Endothelial cell of umbilical vein (primary cell): ENCODE results near the gene FLT1. TPM values are rescaled to one million over a fixed set of nuclear protein-coding genes. Genes with fewer than 3 reads are reported as not detected.

Experiments used
- BruUV-seq: library from RNA; stranded (reverse); fragments of 400-500 nt; replicated peaks from 2 replicates; lab custom pipeline; 2021; lab: Mats Ljungman, UMichigan
- CTCF ChIA-PET: fragments of 300-600, 350-600 bp; sonication (Branson Sonifier 250); formaldehyde crosslinking; loops from one replicate; lab custom pipeline; 2021; ENCODE audit warnings: antibody characterized with exemption, inconsistent platforms; lab: Charles Lee
- POLR2A ChIA-PET: fragments of 300-600, 350-600 bp; sonication (Branson Sonifier 250); formaldehyde crosslinking; loops from one replicate; lab custom pipeline; 2021; ENCODE audit warnings: antibody characterized with exemption, inconsistent platforms; lab: Charles Lee
- DNase-seq: peaks from one replicate; pipeline ENCODE4 v3.0.0-alpha.2; 2011; ENCODE audit warnings: low read depth, low spot score
- FAIRE-seq: peaks from 2 replicates; lab custom pipeline; 2011; peaks lifted over from hg19 to GRCh38; lab: Jason Lieb, UNC
- H2AFZ ChIP-seq: 2 replicates; pipeline ENCODE4 v1.6.0; 2012; ENCODE audit warnings: low read depth, low read length, control low read depth, inconsistent platforms
- H3K27ac ChIP-seq: 2 replicates; pipeline ENCODE4 v1.5.1; 2011; ENCODE audit warnings: low read depth, mild to moderate bottlenecking, control low read depth, low read length, moderate library complexity; ENCODE audit not compliant: insufficient read depth
- H3K27me3 ChIP-seq, 2 experiments: 2 replicates each; pipeline versions ENCODE4 v1.6.0 to v1.6.1; 2011; ENCODE audit warnings: low read length in 2 of 2, mixed read lengths in 1 of 2; ENCODE audit not compliant: control insufficient read depth in 2 of 2, insufficient read depth in 2 of 2
- H3K36me3 ChIP-seq, 2 experiments: 2 replicates in 1 of 2; 3 replicates in 1 of 2; pipeline ENCODE4 v1.5.1; 2011; ENCODE audit warnings: low read length in 2 of 2, mild to moderate bottlenecking in 1 of 2, moderate library complexity in 1 of 2; ENCODE audit not compliant: control insufficient read depth in 2 of 2, insufficient read depth in 2 of 2; ENCODE audit errors: extremely low read depth in 1 of 2
- H3K4me1 ChIP-seq: 3 replicates; pipeline ENCODE4 v1.5.1; 2011; ENCODE audit warnings: mild to moderate bottlenecking, low read length; ENCODE audit not compliant: control insufficient read depth, insufficient read depth; ENCODE audit errors: extremely low read depth
- H3K4me2 ChIP-seq: 2 replicates; pipeline ENCODE4 v1.6.1; 2011; ENCODE audit warnings: low read length, control low read depth, mixed read lengths; ENCODE audit not compliant: insufficient read depth
- H3K4me3 ChIP-seq, 3 experiments: fragments of 200-600 bp in 1 of 3; sonication (generic), shearing (Covaris generic) in 1 of 3; replicated peaks in 1 of 3; 2 replicates each; pipeline ENCODE4 v1.5.1; 2011 to 2016; ENCODE audit warnings: control low read depth in 3 of 3, low read length in 3 of 3, mild to moderate bottlenecking in 2 of 3, inconsistent platforms in 1 of 3, low read depth in 1 of 3, moderate library complexity in 1 of 3; ENCODE audit not compliant: insufficient read depth in 1 of 3
- H3K79me2 ChIP-seq: 2 replicates; pipeline ENCODE4 v1.6.0; 2012; ENCODE audit warnings: low read length, inconsistent platforms; ENCODE audit not compliant: control insufficient read depth, insufficient read depth
- H3K9ac ChIP-seq: replicated peaks from 2 replicates; pipeline ENCODE3; 2011; ENCODE audit warnings: low read length, control low read depth; ENCODE audit not compliant: insufficient read depth; ENCODE audit errors: extremely low read depth
- H3K9me1 ChIP-seq: replicated peaks from 3 replicates; pipeline ENCODE4 v1.6.0; 2011; ENCODE audit warnings: mild to moderate bottlenecking, low read length; ENCODE audit not compliant: control insufficient read depth, insufficient read depth; ENCODE audit errors: extremely low read depth
- H3K9me3 ChIP-seq: replicated peaks from 2 replicates; pipeline ENCODE4 v1.5.1; 2012; ENCODE audit warnings: low read length, inconsistent platforms; ENCODE audit not compliant: control insufficient read depth, insufficient read depth
- H4K20me1 ChIP-seq: replicated peaks from 2 replicates; pipeline ENCODE3; 2011; ENCODE audit warnings: mild to moderate bottlenecking, low read length; ENCODE audit not compliant: control insufficient read depth, insufficient read depth; ENCODE audit errors: extremely low read depth
- EZH2 ChIP-seq: IDR thresholded peaks from 2 replicates; pipeline ENCODE4 v1.6.1; 2012; ENCODE audit warnings: borderline replicate concordance, low read depth, mild to moderate bottlenecking, moderate library complexity, low read length, inconsistent platforms; ENCODE audit not compliant: severe bottlenecking
- FOS ChIP-seq: IDR thresholded peaks from 2 replicates; pipeline ENCODE4 v1.6.1; 2011; ENCODE audit warnings: mild to moderate bottlenecking, low read length, moderate library complexity, borderline replicate concordance; ENCODE audit not compliant: insufficient read depth
- GATA2 ChIP-seq: IDR thresholded peaks from 2 replicates; pipeline ENCODE4 v1.7.0; 2011; ENCODE audit warnings: low read depth, mild to moderate bottlenecking, moderate library complexity, mixed read lengths, low read length; ENCODE audit not compliant: insufficient read length, insufficient read depth
- JUN ChIP-seq: IDR thresholded peaks from 2 replicates; pipeline ENCODE4 v1.6.1; 2011; ENCODE audit warnings: borderline replicate concordance, low read depth; ENCODE audit not compliant: insufficient read length, insufficient read depth
- MYC ChIP-seq: IDR thresholded peaks from one replicate; pipeline ENCODE4 v1.6.1; 2011; ENCODE audit warnings: mild to moderate bottlenecking, low read depth, low read length
- POLR2A ChIP-seq: IDR thresholded peaks from 2 replicates; pipeline ENCODE4 v1.6.1; 2012; ENCODE audit warnings: low read depth, mild to moderate bottlenecking, control low read depth, low read length
- POLR2AphosphoS5 ChIP-seq: IDR thresholded peaks from 2 replicates; pipeline ENCODE4 v1.6.1; 2012; ENCODE audit warnings: low read depth, mild to moderate bottlenecking, control low read depth, low read length, moderate library complexity; ENCODE audit not compliant: insufficient read depth
- dilution Hi-C: fragments of 300-500 bp; cut with MboI; formaldehyde crosslinking; loops from one replicate; pipeline ENCODE4 v1.15.0; 2019; ENCODE audit warnings: low sequenced_read_pairs; ENCODE audit not compliant: extremely low pct_ligation_motif_present
- intact Hi-C: fragments of 100-400 bp; cut with micrococcal nuclease; formaldehyde crosslinking; loops from one replicate; pipeline ENCODE4 v1.10.0; 2022
- polyA plus RNA-seq, 4 experiments: library from polyadenylated mRNA; depleted of rRNA in 3 of 4; stranded (reverse) in 3 of 4; unstranded in 1 of 4; fragments of >200 nt; gene quantifications; 2 replicates each; pipeline versions ENCODE4 v1.2.1 to v1.2.3, GENCODE V29; 2011 to 2012; ENCODE audit warnings: missing spikeins in 1 of 4
- total RNA-seq: library from RNA; stranded (reverse); gene quantifications from 2 replicates; pipeline ENCODE4 v1.2.3, GENCODE V29; 2021
- TF ChIP-seq, protein P1 (sequence below): IDR thresholded peaks from 2 replicates; pipeline ENCODE4 v1.6.1; 2011; ENCODE audit not compliant: insufficient read depth, insufficient read length
- TF ChIP-seq, protein P2 (sequence below), 2 donors: IDR thresholded peaks; 1 replicate in 1 of 2; 2 replicates in 1 of 2; pipeline ENCODE4 v1.5.1; 2011; ENCODE audit warnings: low read length in 2 of 2, mild to moderate bottlenecking in 2 of 2, moderate library complexity in 2 of 2, control low read depth in 1 of 2, inconsistent platforms in 1 of 2, low read depth in 1 of 2; ENCODE audit not compliant: insufficient read depth in 1 of 2; ENCODE audit errors: extremely low read depth in 1 of 2

Gene FLT1
- total and polyA plus RNA-seq, 2 donors (not counting 3 experiments of a cell fraction or from before 2014, with no cell fraction given), result 16.0 to 104 TPM

DNA sequence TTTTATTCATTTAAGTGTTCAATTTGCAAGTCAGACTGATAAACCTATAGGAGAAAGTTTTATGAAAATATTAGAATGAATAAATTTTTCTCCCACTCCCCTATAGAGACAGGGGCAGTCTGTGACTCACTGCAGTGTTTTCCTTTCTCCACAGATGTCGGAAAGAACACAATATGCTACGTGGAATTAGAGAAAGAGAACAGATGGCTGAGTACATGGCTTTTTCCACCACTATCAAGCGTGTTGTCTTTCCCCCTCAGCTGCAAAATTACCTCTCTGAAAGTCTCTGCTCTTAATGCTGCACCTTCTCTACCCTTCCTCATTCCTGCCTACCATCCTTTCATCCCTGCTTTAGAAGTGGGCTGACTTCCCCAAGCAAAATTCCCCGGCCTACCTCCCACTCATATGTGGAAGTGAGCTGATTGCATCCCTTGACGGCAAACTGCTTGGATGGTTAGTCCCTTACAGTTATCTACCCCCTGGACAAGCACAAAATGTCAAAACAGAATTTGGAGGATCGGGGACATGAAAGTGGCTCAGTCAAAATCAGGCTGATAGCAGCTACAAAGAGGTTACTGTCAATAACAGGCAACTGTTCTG is 30.0 kb downstream of the FLT1 start:
- POLR2A ChIA-PET, result no interaction called here
- FAIRE-seq (peak; percentile 84), DNase-seq (peak; percentile 85)
- H3K9ac ChIP-seq, result no peak overlapping the region
- H4K20me1 ChIP-seq, result no peaks in the 10 kb centered on the region
- peaks cover 3 to 5% of the 10 kb centered on the region in 2 experiments for H3K36me3 ChIP-seq
- H2AFZ ChIP-seq, result no peak overlapping the region
- peaks cover 62% of the 10 kb centered on the region for H3K4me1 ChIP-seq
- no peak overlapping the region for H3K4me3 ChIP-seq
- dilution Hi-C loops (no loop called here), intact Hi-C loops (loop anchor here (2.0 to 5.0 kb wide), 2 partner anchors 56 to 67 kb away; no protein-coding TSS in a partner anchor)
- TF ChIP-seq JUN, result peak; percentile 35
- TF ChIP-seq FOS, result peak; percentile 72
- no peak for TF ChIP-seq POLR2AphosphoS5
- no peak for TF ChIP-seq POLR2A
- TF ChIP-seq GATA2, result no peak
- TF ChIP-seq, protein P1, sequence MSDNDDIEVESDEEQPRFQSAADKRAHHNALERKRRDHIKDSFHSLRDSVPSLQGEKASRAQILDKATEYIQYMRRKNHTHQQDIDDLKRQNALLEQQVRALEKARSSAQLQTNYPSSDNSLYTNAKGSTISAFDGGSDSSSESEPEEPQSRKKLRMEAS, result no peak
- no peak for TF ChIP-seq EZH2
- TF ChIP-seq, protein P2, sequence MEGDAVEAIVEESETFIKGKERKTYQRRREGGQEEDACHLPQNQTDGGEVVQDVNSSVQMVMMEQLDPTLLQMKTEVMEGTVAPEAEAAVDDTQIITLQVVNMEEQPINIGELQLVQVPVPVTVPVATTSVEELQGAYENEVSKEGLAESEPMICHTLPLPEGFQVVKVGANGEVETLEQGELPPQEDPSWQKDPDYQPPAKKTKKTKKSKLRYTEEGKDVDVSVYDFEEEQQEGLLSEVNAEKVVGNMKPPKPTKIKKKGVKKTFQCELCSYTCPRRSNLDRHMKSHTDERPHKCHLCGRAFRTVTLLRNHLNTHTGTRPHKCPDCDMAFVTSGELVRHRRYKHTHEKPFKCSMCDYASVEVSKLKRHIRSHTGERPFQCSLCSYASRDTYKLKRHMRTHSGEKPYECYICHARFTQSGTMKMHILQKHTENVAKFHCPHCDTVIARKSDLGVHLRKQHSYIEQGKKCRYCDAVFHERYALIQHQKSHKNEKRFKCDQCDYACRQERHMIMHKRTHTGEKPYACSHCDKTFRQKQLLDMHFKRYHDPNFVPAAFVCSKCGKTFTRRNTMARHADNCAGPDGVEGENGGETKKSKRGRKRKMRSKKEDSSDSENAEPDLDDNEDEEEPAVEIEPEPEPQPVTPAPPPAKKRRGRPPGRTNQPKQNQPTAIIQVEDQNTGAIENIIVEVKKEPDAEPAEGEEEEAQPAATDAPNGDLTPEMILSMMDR (IDR thresholded peaks at IDR 0.05; ENCODE audit: extremely low read depth in 1 of 2, insufficient read depth in 1 of 2, low read depth in 1 of 2, low read length in 2 of 2), result no peak
- no peak for TF ChIP-seq MYC
- H3K9me1 ChIP-seq, result no peaks in the 10 kb centered on the region
- H3K27ac ChIP-seq, result peak overlapping the region; percentile 77
- CTCF ChIA-PET, result interaction anchor here (0.7 to 1.5 kb wide), 4 partner anchors 11 to 141 kb away, joined by 3 to 6 read pairs (median 4); no protein-coding TSS in a partner anchor
- BruUV-seq, result no TSS peak
- H3K79me2 ChIP-seq, result peaks cover 33% of the 10 kb centered on the region
- H3K27me3 ChIP-seq, result no peaks in the 10 kb centered on the region
- peak overlapping the region; percentile 70 for H3K4me2 ChIP-seq
- H3K9me3 ChIP-seq, result no peaks in the 10 kb centered on the region
